ENCODE results near the gene TRIP10. TPM values are rescaled to one million over a fixed set of nuclear protein-coding genes. Genes with fewer than 3 reads are reported as not detected.
"Not testable (repeated sequence)": the region's sequence is repeated elsewhere in the genome, so short reads cannot be mapped to it uniquely, and the experiment has no call there.

The TRIP10 gene
- polyA plus RNA-seq, 3 donors, result 46.5 to 56.8 (median 52.8) TPM

DNA sequence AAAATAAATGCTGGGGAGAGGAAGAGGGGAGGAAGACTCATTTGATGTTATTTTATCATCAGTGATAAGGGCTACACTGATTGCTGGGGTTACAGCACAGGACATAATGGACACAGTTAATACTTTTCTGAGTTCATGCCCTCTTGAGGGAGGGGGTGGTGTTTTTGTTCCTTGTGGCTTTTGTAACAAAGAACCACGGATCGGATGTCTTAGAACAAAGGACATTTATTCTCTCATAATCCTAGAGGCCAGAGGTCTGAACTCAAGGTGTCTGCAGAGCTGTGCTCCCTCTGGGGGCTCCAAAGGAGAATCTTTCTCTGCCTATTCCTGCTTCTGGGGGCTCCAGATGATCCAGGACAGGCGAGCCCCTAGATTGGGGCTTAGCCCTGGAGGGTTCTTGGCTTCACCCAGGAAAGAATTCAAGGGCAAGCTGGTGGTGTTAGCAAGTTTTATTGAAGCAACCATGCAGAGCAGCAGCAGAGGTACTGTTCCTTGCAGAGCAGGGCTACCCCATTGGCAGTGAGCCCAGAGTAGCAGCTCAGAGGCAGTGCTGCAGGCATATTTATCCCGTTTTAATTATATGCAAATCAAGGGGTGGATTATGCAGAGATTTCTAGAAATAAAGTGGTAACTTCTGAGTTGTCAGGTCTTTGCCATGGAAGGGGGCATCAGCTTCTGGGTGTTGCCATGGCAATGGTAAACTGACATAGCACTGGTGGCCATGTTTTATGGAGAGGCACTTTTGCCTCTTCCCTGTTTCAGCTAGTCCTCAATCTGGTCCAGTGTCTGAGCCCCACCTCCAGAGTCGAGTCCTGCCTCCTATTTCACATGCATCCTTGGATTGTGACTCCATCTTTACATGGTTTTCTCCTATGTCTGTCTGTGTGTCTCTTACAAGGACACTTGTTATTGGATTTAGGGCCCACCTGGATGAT lies 51.0 kb downstream of the TRIP10 start:
- DNase-seq (ENCODE audit: low read depth in 3 of 3, low spot score in 2 of 3), result no peak

DNA sequence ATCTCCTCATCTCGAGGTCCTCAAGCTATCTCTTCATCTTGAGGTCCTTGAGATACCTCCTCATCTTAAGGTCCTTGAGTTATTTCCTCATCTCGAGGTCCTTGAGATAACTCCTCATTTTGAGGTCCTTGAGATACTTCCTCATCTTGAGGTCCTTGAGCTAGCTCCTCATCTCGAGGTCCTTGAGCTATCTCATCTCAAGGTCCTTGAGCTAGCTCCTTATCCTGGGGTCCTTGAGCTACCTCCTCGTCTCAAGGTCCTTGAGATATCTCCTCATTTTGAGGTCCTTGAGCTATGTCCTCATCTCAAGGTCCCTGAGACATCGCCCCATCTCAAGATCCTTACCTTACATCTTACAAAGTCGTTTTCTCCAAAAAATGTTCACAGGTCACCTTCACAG lies 51.8 kb downstream of the TRIP10 start:
- DNase-seq (ENCODE audit: low read depth in 3 of 3, low spot score in 2 of 3), result no peak

DNA sequence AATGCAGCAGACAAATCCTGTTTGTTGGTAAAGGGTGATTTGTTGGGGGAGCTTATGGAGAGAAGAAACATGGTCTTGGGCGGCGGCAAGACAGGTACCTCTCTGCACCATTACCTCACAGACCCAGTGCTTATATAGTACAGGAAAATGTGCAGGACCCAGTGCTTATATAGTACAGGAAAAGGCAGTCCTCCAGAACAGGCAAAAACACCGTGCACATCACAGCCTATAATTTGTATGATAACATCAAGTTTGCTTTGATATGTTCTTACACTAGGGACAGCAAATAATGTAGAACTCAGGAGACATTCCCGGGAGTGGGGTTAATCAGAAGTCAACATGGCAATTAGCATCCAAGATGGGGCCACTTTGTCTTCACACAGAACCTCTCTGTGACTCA lies 53.9 kb downstream of the TRIP10 start:
- DNase-seq (ENCODE audit: low read depth in 3 of 3, low spot score in 2 of 3), result no peak

DNA sequence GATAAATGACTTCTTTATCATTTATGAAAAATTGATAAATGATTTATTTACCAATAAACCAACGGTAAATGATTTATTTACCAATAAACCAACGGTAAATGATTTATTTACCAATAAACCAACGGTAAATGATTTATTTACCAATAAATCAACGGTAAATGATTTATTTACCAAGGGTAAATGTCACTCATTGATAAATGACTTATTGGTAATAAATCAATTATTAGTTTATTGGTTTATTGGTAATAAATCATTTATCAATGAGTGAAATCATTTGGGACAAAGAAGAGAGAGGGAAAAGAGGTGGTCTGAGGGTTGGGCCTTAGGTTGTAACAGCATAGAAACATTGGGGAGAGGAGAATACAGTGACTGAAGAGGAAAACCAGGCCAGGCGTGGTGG lies 54.5 kb downstream of the TRIP10 start:
- DNase-seq (ENCODE audit: low read depth in 3 of 3, low spot score in 2 of 3), result no peak

DNA sequence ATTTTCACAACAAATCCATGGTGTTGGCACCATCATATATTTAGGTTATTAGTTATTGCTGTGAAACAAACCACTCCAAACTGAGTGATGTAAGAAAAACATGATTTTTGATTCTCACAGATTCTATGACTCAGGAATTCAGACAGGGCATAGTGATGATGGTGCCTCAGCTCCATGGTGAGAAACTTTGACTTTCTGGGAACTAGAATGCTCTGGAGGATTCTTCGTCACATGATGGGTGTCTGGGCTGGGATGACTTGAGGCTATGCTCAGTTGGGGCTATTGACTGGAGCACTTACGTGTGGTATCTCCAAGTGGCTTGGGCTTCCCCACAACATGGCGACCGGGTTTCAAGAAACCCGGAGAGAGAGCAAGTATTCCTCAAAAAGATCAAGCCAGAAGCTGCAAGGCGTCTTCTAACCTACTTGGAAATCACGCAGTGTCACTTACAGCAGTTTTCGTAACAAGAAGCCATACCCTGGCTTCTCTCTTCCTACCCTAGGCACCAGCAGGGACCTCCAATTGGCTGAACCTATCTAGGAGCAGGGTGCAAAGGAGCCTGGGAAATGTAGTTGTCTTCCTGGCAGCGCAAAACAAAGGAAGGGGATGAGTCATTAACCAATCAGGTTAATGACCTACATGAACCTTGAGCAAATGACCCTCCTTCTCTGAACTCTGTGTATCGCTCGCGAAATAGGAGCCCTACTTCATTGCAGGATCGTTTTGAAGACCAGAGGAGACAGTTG lies 55.4 kb downstream of the TRIP10 start:
- DNase-seq (ENCODE audit: low read depth in 3 of 3, low spot score in 2 of 3), result no peak

DNA sequence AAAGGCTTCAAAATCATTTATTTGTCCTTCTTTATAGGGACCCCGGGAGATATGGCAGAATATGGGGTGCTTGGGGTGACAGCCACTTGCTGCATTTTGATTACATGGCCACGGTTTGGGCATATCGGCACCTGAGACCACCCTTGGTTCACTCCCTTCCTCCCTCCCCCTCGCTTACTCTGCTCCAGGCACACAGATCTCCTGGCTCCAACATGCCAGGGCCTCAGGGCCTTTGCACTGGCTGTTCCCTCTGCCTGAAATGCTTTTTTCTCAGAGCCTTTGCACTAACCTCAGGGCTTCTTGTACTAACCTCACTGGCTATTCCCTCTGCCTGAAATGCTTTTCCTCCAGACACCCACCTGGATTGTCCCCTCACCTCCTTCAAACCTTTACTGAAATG lies 56.8 kb downstream of the TRIP10 start:
- no peak for DNase-seq (ENCODE audit: low read depth in 3 of 3, low spot score in 2 of 3)

DNA sequence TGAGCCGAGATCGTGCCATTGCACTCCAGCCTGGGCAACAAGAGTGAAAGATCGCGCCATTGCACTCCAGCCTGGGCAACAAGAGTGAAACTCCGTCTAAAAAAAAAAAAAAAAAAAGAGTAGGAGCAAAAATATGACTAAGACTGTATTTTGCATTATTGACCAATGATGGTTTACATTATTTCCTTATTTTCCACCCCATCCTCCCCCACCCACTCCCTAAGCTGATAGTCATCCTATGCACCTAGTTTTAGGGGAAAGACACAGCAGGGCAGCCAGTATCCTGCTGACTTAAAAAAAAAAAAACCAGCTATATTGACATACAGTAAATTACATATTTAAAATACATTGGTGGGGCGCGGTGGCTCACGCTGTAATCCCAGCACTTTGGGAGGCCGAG lies 58.2 kb downstream of the TRIP10 start:
- no peak for DNase-seq (ENCODE audit: low read depth in 3 of 3, low spot score in 2 of 3)

DNA sequence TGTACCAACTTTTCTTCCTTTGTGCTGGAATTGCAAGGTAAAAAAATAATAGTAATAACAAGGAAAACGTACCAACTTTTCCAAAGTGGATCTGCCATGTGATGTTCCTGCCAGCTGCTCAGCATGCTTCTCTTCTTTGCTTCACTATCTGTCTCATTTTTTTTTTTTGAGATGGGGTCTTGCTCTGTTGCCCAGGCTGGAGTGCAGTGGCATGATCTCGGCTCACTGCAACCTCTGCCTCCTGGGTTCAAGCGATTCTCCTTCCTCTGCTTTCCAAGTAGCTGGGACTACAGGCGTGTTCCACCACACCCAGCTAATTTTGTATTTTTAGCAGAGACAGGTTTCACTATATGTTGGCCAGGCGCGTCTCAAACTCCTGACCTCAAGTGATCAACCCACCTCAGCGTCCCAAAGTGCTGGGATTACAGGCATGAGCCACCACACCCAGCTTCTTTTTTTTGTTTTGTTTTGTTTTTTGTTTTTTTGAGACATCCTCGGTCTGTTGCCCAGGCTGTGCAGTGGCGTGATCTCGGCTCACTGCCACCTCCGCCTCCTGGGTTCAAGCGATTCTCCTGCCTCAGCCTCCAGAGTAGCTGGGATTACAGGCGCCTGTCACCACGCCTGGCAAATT lies 60.8 kb downstream of the TRIP10 start:
- DNase-seq (ENCODE audit: low read depth in 3 of 3, low spot score in 2 of 3), result not testable (repeated sequence)

DNA sequence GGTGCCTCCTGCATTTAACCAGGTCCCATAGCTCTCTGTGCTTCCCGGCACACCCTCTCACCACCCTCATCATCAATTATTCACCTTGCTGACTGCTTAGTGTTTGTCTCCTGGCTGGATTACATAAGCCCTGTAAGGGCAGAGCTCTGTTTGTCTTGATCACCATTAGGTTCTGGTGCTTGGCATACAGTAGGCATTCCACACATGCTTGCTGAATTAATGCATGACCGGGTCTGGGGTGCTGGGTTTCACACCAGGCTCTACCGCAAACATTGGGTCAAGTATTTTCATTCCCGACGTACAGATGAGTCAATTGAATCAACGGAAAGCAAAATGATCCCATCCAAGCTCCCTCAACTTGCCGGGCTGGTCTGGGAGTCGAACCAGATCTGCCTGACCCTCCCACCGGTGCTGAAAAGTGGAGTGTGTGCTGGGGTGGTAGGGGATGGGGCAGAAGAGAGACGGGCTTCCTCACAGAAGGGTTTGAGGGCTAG lies 61.6 kb downstream of the TRIP10 start:
- DNase-seq (ENCODE audit: low read depth in 3 of 3, low spot score in 2 of 3), result no peak

Other genes with a start within 250 kb of the TRIP10 start
- gene TUBB4A, start 237.4 kb upstream of the TRIP10 start, polyA plus RNA-seq (ENCODE audit: insufficient read length in 3 of 3), result 10 to 100 TPM; 24.5 to 39.8 (median 27.8) TPM
- gene TNFSF9, start 208.7 kb upstream of the TRIP10 start, polyA plus RNA-seq (ENCODE audit: insufficient read length in 3 of 3), result under 1 TPM in 2 of 3 donors, not detected in 1; 0.14 to 0.33 TPM
- not detected for gene CD70, start 148.5 kb upstream of the TRIP10 start, polyA plus RNA-seq (ENCODE audit: insufficient read length in 3 of 3)
- under 1 TPM in 2 of 3 donors, not detected in 1; 0.07 TPM for gene TNFSF14, start 69.5 kb upstream of the TRIP10 start, polyA plus RNA-seq (ENCODE audit: insufficient read length in 3 of 3)
- gene C3, start 19.0 kb upstream of the TRIP10 start, polyA plus RNA-seq (ENCODE audit: insufficient read length in 3 of 3), result 10 to 100 TPM; 17.4 to 23.4 (median 20.1) TPM
- gene GPR108, start 2.1 kb upstream of the TRIP10 start, polyA plus RNA-seq (ENCODE audit: insufficient read length in 3 of 3), result 10 to 100 TPM; 58.6 to 71.0 (median 62.1) TPM
- 1 to 10 TPM; 4.8 to 5.6 (median 5.0) TPM for gene SH2D3A, start 27.8 kb downstream of the TRIP10 start, polyA plus RNA-seq (ENCODE audit: insufficient read length in 3 of 3)
- 1 to 10 TPM; 1.3 to 1.7 (median 1.5) TPM for gene VAV1, start 33.0 kb downstream of the TRIP10 start, polyA plus RNA-seq (ENCODE audit: insufficient read length in 3 of 3)
- under 1 TPM; 0.04 to 0.31 (median 0.14) TPM for gene ADGRE1, start 147.9 kb downstream of the TRIP10 start, polyA plus RNA-seq (ENCODE audit: insufficient read length in 3 of 3)

Data from right renal cortex interstitium (tissue), 3 donors.